Measurements from ENCODE around the gene SRGAP3.

The SRGAP3 gene

GRCh38 chr3:9117220-9117619, 132.2 kb downstream of the SRGAP3 start:
- WGBS, 2 experiments (ENCODE audit: insufficient coverage in 2 of 2): no CpG with 5 or more reads among the region's 1 CpG
- Histone ChIP-seq H3K27ac (ENCODE audit: low read depth, low read length, severe bottlenecking) (no peak overlapping the region), H3K36me3 (ENCODE audit: control insufficient read depth, insufficient read depth, low read length) (no peaks in the 10 kb centered on the region), H3K9me3 (ENCODE audit: control insufficient read depth, low read length) (no peaks in the 10 kb centered on the region), H3K4me1 (ENCODE audit: control insufficient read depth, insufficient read depth, low read length, poor library complexity, severe bottlenecking) (no peaks in the 10 kb centered on the region), H3K4me3 (ENCODE audit: extremely low read depth, insufficient read depth, low read length, poor library complexity, severe bottlenecking) (no peak overlapping the region)

DNA sequence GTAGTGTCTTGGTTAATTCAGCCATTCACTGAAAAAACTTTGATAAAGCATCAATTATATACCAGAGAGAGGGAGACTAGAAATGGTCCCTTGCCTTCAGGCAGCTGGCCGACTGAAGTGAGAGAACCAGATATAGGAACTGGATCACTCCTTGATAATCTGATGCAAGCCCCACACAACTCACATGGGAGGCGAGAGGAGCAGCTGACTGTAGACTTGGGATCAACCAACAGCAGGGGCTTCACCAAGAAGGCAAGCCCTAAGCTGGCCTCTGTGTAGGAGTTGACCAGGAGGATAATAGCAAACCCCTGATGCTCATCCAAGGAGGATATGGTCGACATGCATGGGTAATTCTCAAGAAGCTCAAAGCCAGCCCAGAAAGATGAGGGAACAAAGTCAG, 133.1 kb downstream of the SRGAP3 start:
- no peaks in the 10 kb centered on the region for H3K36me3 ChIP-seq (ENCODE audit: control insufficient read depth, insufficient read depth, low read length)
- no peak overlapping the region for H3K27ac ChIP-seq (ENCODE audit: low read depth, low read length, severe bottlenecking)
- H3K9me3 ChIP-seq (ENCODE audit: control insufficient read depth, low read length): no peaks in the 10 kb centered on the region
- WGBS, 2 experiments (ENCODE audit: insufficient coverage in 2 of 2): 67 to 83% methylated on average over 1 of the region's 3 CpGs
- H3K4me3 ChIP-seq (ENCODE audit: extremely low read depth, insufficient read depth, low read length, poor library complexity, severe bottlenecking): no peak overlapping the region
- no peaks in the 10 kb centered on the region for H3K4me1 ChIP-seq (ENCODE audit: control insufficient read depth, insufficient read depth, low read length, poor library complexity, severe bottlenecking)

GRCh38 chr3:9115336-9115735, 134.1 kb downstream of the SRGAP3 start:
- Histone ChIP-seq H3K4me1 (ENCODE audit: control insufficient read depth, insufficient read depth, low read length, poor library complexity, severe bottlenecking) (no peaks in the 10 kb centered on the region), H3K27ac (ENCODE audit: low read depth, low read length, severe bottlenecking) (no peak overlapping the region), H3K36me3 (ENCODE audit: control insufficient read depth, insufficient read depth, low read length) (no peaks in the 10 kb centered on the region), H3K9me3 (ENCODE audit: control insufficient read depth, low read length) (peaks cover 3% of the 10 kb centered on the region), H3K4me3 (ENCODE audit: extremely low read depth, insufficient read depth, low read length, poor library complexity, severe bottlenecking) (no peak overlapping the region)
- 100% methylated on average over 1 of the region's 2 CpGs; no CpG with 5 or more reads in 1 of the 2 experiments for WGBS, 2 experiments (ENCODE audit: insufficient coverage in 2 of 2)

GRCh38 chr3:9113040-9113439, 136.4 kb downstream of the SRGAP3 start:
- H3K36me3 ChIP-seq (ENCODE audit: control insufficient read depth, insufficient read depth, low read length): no peaks in the 10 kb centered on the region
- H3K4me1 ChIP-seq (ENCODE audit: control insufficient read depth, insufficient read depth, low read length, poor library complexity, severe bottlenecking): no peaks in the 10 kb centered on the region
- peaks cover 3% of the 10 kb centered on the region for H3K9me3 ChIP-seq (ENCODE audit: control insufficient read depth, low read length)
- H3K27ac ChIP-seq (ENCODE audit: low read depth, low read length, severe bottlenecking): no peak overlapping the region
- 92% methylated on average over 4 of the region's 4 CpGs for WGBS, 2 experiments (ENCODE audit: insufficient coverage in 2 of 2)
- no peak overlapping the region for H3K4me3 ChIP-seq (ENCODE audit: extremely low read depth, insufficient read depth, low read length, poor library complexity, severe bottlenecking)

DNA sequence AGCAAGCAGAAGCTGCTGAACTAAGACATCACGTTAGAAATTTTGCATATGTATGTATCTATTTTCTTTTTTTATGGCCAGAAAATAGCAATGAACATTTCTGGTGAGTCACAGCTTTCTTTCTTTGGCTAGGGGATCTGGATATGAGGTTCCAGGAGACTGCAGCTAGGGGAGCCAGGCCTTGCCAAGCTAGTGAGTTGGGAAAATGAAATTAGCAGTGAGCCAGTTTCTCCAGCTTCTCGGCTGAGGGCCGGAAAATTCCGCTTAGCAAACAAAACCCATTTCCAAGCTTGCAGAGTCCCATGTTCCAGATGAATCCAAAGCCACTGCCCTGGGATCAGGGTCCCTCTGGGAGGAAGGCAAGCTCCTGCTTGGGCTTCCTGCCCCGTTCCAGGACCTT, 137.6 kb downstream of the SRGAP3 start:
- no peaks in the 10 kb centered on the region for H3K4me1 ChIP-seq (ENCODE audit: control insufficient read depth, insufficient read depth, low read length, poor library complexity, severe bottlenecking)
- no peak overlapping the region for H3K4me3 ChIP-seq (ENCODE audit: extremely low read depth, insufficient read depth, low read length, poor library complexity, severe bottlenecking)
- WGBS, 2 experiments (ENCODE audit: insufficient coverage in 2 of 2): 96 to 100% methylated on average over 2 to 3 of the region's 5 CpGs
- no peak overlapping the region for H3K27ac ChIP-seq (ENCODE audit: low read depth, low read length, severe bottlenecking)
- H3K36me3 ChIP-seq (ENCODE audit: control insufficient read depth, insufficient read depth, low read length): no peaks in the 10 kb centered on the region
- H3K9me3 ChIP-seq (ENCODE audit: control insufficient read depth, low read length): peaks cover 3% of the 10 kb centered on the region

DNA sequence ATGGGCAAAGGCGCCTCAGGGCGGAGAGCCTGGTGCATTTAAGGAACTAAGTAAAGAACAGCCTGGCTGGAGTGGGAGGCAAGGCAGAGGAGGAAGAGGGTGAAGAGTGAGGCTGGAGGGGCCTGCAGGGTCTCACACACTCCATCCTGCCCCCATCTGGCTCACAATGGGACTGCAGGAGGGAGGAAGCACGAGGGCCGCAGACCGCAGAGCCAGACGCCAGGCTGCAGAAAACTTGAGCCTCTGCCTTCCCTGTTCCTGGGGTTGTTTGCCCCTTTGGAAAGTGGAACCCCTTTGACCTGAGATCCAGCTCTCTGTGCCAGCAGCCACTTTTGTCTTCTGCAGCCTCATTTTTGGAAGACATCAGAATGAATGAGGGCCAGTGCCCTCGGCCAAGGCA, 138.0 kb downstream of the SRGAP3 start:
- Histone ChIP-seq H3K9me3 (ENCODE audit: control insufficient read depth, low read length) (peaks cover 3% of the 10 kb centered on the region), H3K4me1 (ENCODE audit: control insufficient read depth, insufficient read depth, low read length, poor library complexity, severe bottlenecking) (no peaks in the 10 kb centered on the region), H3K27ac (ENCODE audit: low read depth, low read length, severe bottlenecking) (no peak overlapping the region), H3K36me3 (ENCODE audit: control insufficient read depth, insufficient read depth, low read length) (no peaks in the 10 kb centered on the region), H3K4me3 (ENCODE audit: extremely low read depth, insufficient read depth, low read length, poor library complexity, severe bottlenecking) (no peak overlapping the region)
- WGBS, 2 experiments (ENCODE audit: insufficient coverage in 2 of 2): 89 to 100% methylated on average over 2 to 3 of the region's 7 CpGs

GRCh38 chr3:9110802-9111201, 138.6 kb downstream of the SRGAP3 start:
- no peak overlapping the region for H3K27ac ChIP-seq (ENCODE audit: low read depth, low read length, severe bottlenecking)
- peaks cover 3% of the 10 kb centered on the region for H3K9me3 ChIP-seq (ENCODE audit: control insufficient read depth, low read length)
- H3K36me3 ChIP-seq (ENCODE audit: control insufficient read depth, insufficient read depth, low read length): no peaks in the 10 kb centered on the region
- H3K4me1 ChIP-seq (ENCODE audit: control insufficient read depth, insufficient read depth, low read length, poor library complexity, severe bottlenecking): peaks cover under 1% of the 10 kb centered on the region
- 87 to 98% methylated on average over 5 of the region's 5 CpGs for WGBS, 2 experiments (ENCODE audit: insufficient coverage in 2 of 2)
- H3K4me3 ChIP-seq (ENCODE audit: extremely low read depth, insufficient read depth, low read length, poor library complexity, severe bottlenecking): no peak overlapping the region

DNA sequence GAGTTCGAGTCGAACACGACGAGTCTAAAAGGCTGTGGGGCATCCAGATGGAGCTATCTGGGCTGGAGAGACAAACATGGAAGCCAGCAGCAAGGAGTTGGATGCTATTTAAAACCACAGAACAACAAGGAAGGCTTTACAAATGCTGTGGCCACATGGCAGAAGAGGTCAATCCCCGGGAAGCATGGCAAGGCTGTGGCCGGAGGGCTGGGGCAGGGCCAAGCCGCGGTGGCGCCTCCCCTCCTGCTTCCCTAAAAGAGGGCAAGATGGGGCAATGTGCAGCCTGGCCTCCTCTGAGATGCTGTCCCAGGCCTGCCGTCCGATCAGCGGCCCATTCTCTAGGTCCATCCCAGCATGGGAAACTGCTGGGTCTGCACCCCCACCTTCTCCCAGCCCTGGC, 139.1 kb downstream of the SRGAP3 start:
- Histone ChIP-seq H3K4me3 (ENCODE audit: extremely low read depth, insufficient read depth, low read length, poor library complexity, severe bottlenecking) (no peak overlapping the region), H3K36me3 (ENCODE audit: control insufficient read depth, insufficient read depth, low read length) (no peaks in the 10 kb centered on the region), H3K9me3 (ENCODE audit: control insufficient read depth, low read length) (peaks cover 3% of the 10 kb centered on the region), H3K27ac (ENCODE audit: low read depth, low read length, severe bottlenecking) (no peak overlapping the region), H3K4me1 (ENCODE audit: control insufficient read depth, insufficient read depth, low read length, poor library complexity, severe bottlenecking) (peaks cover 4% of the 10 kb centered on the region)
- 94 to 97% methylated on average over 7 to 8 of the region's 12 CpGs for WGBS, 2 experiments (ENCODE audit: insufficient coverage in 2 of 2)

DNA sequence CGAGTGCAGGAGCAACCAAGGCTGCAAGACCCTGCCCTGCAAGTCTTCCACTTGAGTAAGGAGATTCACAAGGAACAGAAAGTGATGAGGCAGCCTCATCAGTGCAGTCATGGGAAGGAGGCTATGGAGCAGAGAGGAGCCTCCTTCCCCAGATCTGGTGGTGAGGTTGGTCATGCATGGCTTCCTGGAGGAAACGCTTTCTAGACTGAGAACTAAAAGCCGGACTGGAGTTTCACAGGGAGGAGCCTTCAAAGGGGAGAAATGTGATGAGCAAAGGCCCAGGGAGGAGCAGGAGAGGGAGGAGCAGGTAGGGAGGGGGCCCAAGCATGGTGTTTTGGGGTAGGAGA, 139.9 kb downstream of the SRGAP3 start:
- no peaks in the 10 kb centered on the region for H3K36me3 ChIP-seq (ENCODE audit: control insufficient read depth, insufficient read depth, low read length)
- H3K4me1 ChIP-seq (ENCODE audit: control insufficient read depth, insufficient read depth, low read length, poor library complexity, severe bottlenecking): peaks cover 4% of the 10 kb centered on the region
- H3K27ac ChIP-seq (ENCODE audit: low read depth, low read length, severe bottlenecking): no peak overlapping the region
- H3K9me3 ChIP-seq (ENCODE audit: control insufficient read depth, low read length): peaks cover 3% of the 10 kb centered on the region
- WGBS, 2 experiments (ENCODE audit: insufficient coverage in 2 of 2): 82 to 98% methylated on average over 3 of the region's 3 CpGs
- H3K4me3 ChIP-seq (ENCODE audit: extremely low read depth, insufficient read depth, low read length, poor library complexity, severe bottlenecking): no peak overlapping the region

- peaks cover 3% of the 10 kb centered on the region for H3K9me3 ChIP-seq (ENCODE audit: control insufficient read depth, low read length)
- peaks cover 4% of the 10 kb centered on the region for H3K4me1 ChIP-seq (ENCODE audit: control insufficient read depth, insufficient read depth, low read length, poor library complexity, severe bottlenecking)
- no peak overlapping the region for H3K27ac ChIP-seq (ENCODE audit: low read depth, low read length, severe bottlenecking)
- H3K36me3 ChIP-seq (ENCODE audit: control insufficient read depth, insufficient read depth, low read length): no peaks in the 10 kb centered on the region
- no peak overlapping the region for H3K4me3 ChIP-seq (ENCODE audit: extremely low read depth, insufficient read depth, low read length, poor library complexity, severe bottlenecking)
- 82 to 87% methylated on average over 8 of the region's 8 CpGs for WGBS, 2 experiments (ENCODE audit: insufficient coverage in 2 of 2)
Measured at GRCh38 chr3:9108876-9109567, 140.4 kb downstream of the SRGAP3 start.

- peaks cover 3% of the 10 kb centered on the region for H3K9me3 ChIP-seq (ENCODE audit: control insufficient read depth, low read length)
- H3K4me1 ChIP-seq (ENCODE audit: control insufficient read depth, insufficient read depth, low read length, poor library complexity, severe bottlenecking): peaks cover 4% of the 10 kb centered on the region
- H3K27ac ChIP-seq (ENCODE audit: low read depth, low read length, severe bottlenecking): no peak overlapping the region
- no peak overlapping the region for H3K4me3 ChIP-seq (ENCODE audit: extremely low read depth, insufficient read depth, low read length, poor library complexity, severe bottlenecking)
- 67 to 100% methylated on average over 1 of the region's 1 CpG for WGBS, 2 experiments (ENCODE audit: insufficient coverage in 2 of 2)
- H3K36me3 ChIP-seq (ENCODE audit: control insufficient read depth, insufficient read depth, low read length): no peaks in the 10 kb centered on the region
Measured at GRCh38 chr3:9107738-9108137, 141.7 kb downstream of the SRGAP3 start.

Data from mesodermal cell (in vitro differentiated cells).